Panc1 (cell line): Measurements from ENCODE around the gene CLIC4. TPM values are rescaled to one million over a fixed set of nuclear protein-coding genes. Genes with fewer than 3 reads are reported as not detected.

ENCODE experiments used
- ATAC-seq: fragments of 200-7000 bp; cut with Tn5 transposase; 2 replicates; pipeline ENCODE4 v1.9.1; 2020; ENCODE audit warnings: mild to moderate bottlenecking, moderate library complexity
- BruUV-seq: library from RNA; stranded (reverse); fragments of 400-500 nt; replicated peaks from 2 replicates; lab custom pipeline; 2021; lab: Mats Ljungman, UMichigan
- CTCF ChIA-PET: fragments of 300-600 bp; sonication (Branson Sonifier 250); formaldehyde crosslinking; loops from one replicate; lab custom pipeline; 2022; ENCODE audit warnings: antibody characterized with exemption; lab: Charles Lee
- POLR2A ChIA-PET: fragments of 300-600 bp; sonication (Branson Sonifier 250); formaldehyde crosslinking; loops from one replicate; lab custom pipeline; 2022; ENCODE audit warnings: antibody characterized with exemption; lab: Charles Lee
- DNase-seq: peaks from one replicate; pipeline ENCODE4 v3.0.0-alpha.2; 2010; ENCODE audit warnings: low read depth, low spot score
- H3K27ac ChIP-seq: 2 replicates; pipeline ENCODE4 v1.5.1; 2011; ENCODE audit warnings: mild to moderate bottlenecking, low read length, inconsistent platforms
- H3K27me3 ChIP-seq: fragments of 200-500 bp; sonication (Bioruptor generic); 2 replicates; pipeline ENCODE4 v1.6.0; 2014; ENCODE audit warnings: low read length, inconsistent platforms; ENCODE audit not compliant: control insufficient read depth, insufficient read depth
- H3K36me3 ChIP-seq: fragments of 200-500 bp; sonication (Bioruptor generic); 2 replicates; pipeline ENCODE4 v1.5.1; 2014; ENCODE audit warnings: inconsistent platforms, mild to moderate bottlenecking, low read length, moderate library complexity; ENCODE audit not compliant: control insufficient read depth, insufficient read depth
- H3K4me1 ChIP-seq: 2 replicates; pipeline ENCODE4 v1.5.1; 2011; ENCODE audit warnings: inconsistent platforms, mild to moderate bottlenecking, low read length, moderate library complexity; ENCODE audit not compliant: control insufficient read depth, insufficient read depth
- H3K4me3 ChIP-seq, 2 experiments: 2 replicates each; pipeline ENCODE4 v1.5.1; 2011 to 2012; ENCODE audit warnings: low read depth in 2 of 2, low read length in 2 of 2, mild to moderate bottlenecking in 2 of 2, inconsistent platforms in 1 of 2, moderate library complexity in 1 of 2
- H3K9me3 ChIP-seq: fragments of 200-500 bp; sonication (Bioruptor generic); 2 replicates; pipeline ENCODE4 v1.5.1; 2014; ENCODE audit warnings: low read depth, mild to moderate bottlenecking, inconsistent platforms, low read length, moderate library complexity; ENCODE audit not compliant: control insufficient read depth, insufficient read depth
- POLR2AphosphoS5 ChIP-seq: IDR thresholded peaks from 2 replicates; pipeline ENCODE4 v1.6.1; 2012; ENCODE audit warnings: mild to moderate bottlenecking, low read depth, low read length, moderate library complexity
- REST ChIP-seq, 2 experiments: IDR thresholded peaks; 2 replicates each; pipeline ENCODE4 v1.6.1; 2011 to 2012; ENCODE audit warnings: low read depth in 2 of 2, control low read depth in 1 of 2, low read length in 1 of 2, mild to moderate bottlenecking in 1 of 2, moderate library complexity in 1 of 2; ENCODE audit not compliant: insufficient read depth in 1 of 2
- SIN3A ChIP-seq: IDR thresholded peaks from 2 replicates; pipeline ENCODE4 v1.6.1; 2012; ENCODE audit warnings: low read depth, mild to moderate bottlenecking, low read length, moderate library complexity, borderline replicate concordance; ENCODE audit not compliant: insufficient read depth
- TCF7L2 ChIP-seq: IDR thresholded peaks from 2 replicates; pipeline ENCODE4 v1.6.1; 2011; ENCODE audit warnings: mild to moderate bottlenecking, low read depth, low read length, inconsistent platforms
- in situ Hi-C: cut with HindIII; loops from 2 replicates; pipeline ENCODE4 v1.10.0; 2016; ENCODE audit warnings: low sequenced_read_pairs, low pct_unique_long_range_greater_than_20kb
- intact Hi-C: fragments of 100-400 bp; cut with micrococcal nuclease; formaldehyde crosslinking; loops from one replicate; pipeline ENCODE4 v1.10.0; 2022; ENCODE audit not compliant: unreplicated experiment
- total RNA-seq: library from RNA; stranded (reverse); gene quantifications from one replicate; pipeline ENCODE4 v1.2.1, GENCODE V29; 2021; ENCODE audit not compliant: unreplicated experiment
- TF ChIP-seq, protein P1 (sequence below): fragments of 450-650 bp; IDR thresholded peaks from 2 replicates; pipeline ENCODE4 v1.5.1; 2017; ENCODE audit warnings: mild to moderate bottlenecking

Gene CLIC4
- total RNA-seq, 1 experiment from 2014 or later = 123 TPM

GRCh38 chr1:24764439-24764838 lies 19.2 kb downstream of the CLIC4 start:
- Histone ChIP-seq H3K36me3 (no peaks in the 10 kb centered on the region), H3K9me3 (no peaks in the 10 kb centered on the region), H3K27me3 (no peaks in the 10 kb centered on the region), H3K4me1 (peaks cover 14% of the 10 kb centered on the region; the same call in 1 of the 2 replicates), H3K4me3 (no peak overlapping the region), H3K27ac (no peak overlapping the region)
- DNase-seq = no peak
- in situ Hi-C loops (no loop called here), intact Hi-C loops (no loop called here)
- ATAC-seq = no peak
- no peak for TF ChIP-seq REST (IDR thresholded peaks at IDR 0.05; ENCODE audit: insufficient read depth in 1 of 2, low read depth in 2 of 2, low read length in 1 of 2)
- TF ChIP-seq TCF7L2 = no peak
- TF ChIP-seq, protein P1, sequence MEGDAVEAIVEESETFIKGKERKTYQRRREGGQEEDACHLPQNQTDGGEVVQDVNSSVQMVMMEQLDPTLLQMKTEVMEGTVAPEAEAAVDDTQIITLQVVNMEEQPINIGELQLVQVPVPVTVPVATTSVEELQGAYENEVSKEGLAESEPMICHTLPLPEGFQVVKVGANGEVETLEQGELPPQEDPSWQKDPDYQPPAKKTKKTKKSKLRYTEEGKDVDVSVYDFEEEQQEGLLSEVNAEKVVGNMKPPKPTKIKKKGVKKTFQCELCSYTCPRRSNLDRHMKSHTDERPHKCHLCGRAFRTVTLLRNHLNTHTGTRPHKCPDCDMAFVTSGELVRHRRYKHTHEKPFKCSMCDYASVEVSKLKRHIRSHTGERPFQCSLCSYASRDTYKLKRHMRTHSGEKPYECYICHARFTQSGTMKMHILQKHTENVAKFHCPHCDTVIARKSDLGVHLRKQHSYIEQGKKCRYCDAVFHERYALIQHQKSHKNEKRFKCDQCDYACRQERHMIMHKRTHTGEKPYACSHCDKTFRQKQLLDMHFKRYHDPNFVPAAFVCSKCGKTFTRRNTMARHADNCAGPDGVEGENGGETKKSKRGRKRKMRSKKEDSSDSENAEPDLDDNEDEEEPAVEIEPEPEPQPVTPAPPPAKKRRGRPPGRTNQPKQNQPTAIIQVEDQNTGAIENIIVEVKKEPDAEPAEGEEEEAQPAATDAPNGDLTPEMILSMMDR = no peak
- no peak for TF ChIP-seq POLR2AphosphoS5
- TF ChIP-seq SIN3A = no peak
- CTCF ChIA-PET = interaction anchor here (0.7 kb wide), 1 partner anchor 110 kb away, joined by 3 read pairs; no protein-coding TSS in a partner anchor
- POLR2A ChIA-PET = interaction anchor here (0.5 to 0.6 kb wide), 2 partner anchors 10 to 26 kb away, joined by 3 to 5 read pairs; no protein-coding TSS in a partner anchor
- no TSS peak for BruUV-seq

DNA sequence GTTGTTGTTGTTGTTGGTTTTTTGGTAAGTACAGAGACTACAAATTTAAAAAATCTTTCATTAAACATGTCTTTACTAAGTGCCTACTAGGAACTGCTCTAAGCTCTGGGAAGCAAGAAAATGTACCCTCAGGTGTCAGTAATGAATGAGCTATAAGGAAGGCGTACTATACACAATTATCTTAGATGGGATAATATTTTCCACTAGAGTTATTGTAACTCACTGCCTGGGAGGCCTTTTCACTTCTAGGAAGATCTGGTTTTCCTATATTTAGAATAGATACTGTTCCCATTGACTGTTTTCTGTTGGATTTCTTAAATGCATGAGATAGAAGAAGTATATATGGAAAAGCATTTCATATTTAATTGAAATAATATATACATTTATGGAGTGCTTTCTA lies 19.6 kb downstream of the CLIC4 start:
- CTCF ChIA-PET = interaction anchor here (0.7 kb wide), 1 partner anchor 110 kb away, joined by 3 read pairs; no protein-coding TSS in a partner anchor
- intact Hi-C loops = no loop called here
- POLR2A ChIA-PET = interaction anchor here (0.5 to 0.6 kb wide), 2 partner anchors 10 to 26 kb away, joined by 3 to 5 read pairs; no protein-coding TSS in a partner anchor

More for the DNA sequence above, 19.6 kb downstream of the CLIC4 start:
- DNase-seq (no peak), ATAC-seq (no peak)
- Histone ChIP-seq H3K36me3 (no peaks in the 10 kb centered on the region), H3K9me3 (no peaks in the 10 kb centered on the region), H3K4me3 (no peak overlapping the region), H3K4me1 (peaks cover 16% of the 10 kb centered on the region), H3K27me3 (no peaks in the 10 kb centered on the region), H3K27ac (no peak overlapping the region)
- in situ Hi-C loops = no loop called here
- TF ChIP-seq, protein P1 = no peak
- TF ChIP-seq TCF7L2 (no peak), POLR2AphosphoS5 (no peak), SIN3A (no peak), REST (IDR thresholded peaks at IDR 0.05; ENCODE audit: insufficient read depth in 1 of 2, low read depth in 2 of 2, low read length in 1 of 2) (no peak)
- no TSS peak for BruUV-seq
